Psoas muscle (tissue), 8 donors: ENCODE measurements around the gene NFRKB. TPM values are rescaled to one million over a fixed set of nuclear protein-coding genes. Genes with fewer than 3 reads are reported as not detected.

Experiments used
- ATAC-seq, 4 donors: fragments of 200-7000 bp; cut with Tn5 transposase; one replicate each; pipeline ENCODE4 v1.9.1; 2020; ENCODE audit warnings: moderate library complexity in 3 of 4, mild to moderate bottlenecking in 2 of 4
- DNase-seq, 2 donors: peaks; one replicate each; pipeline ENCODE4 v3.0.0-alpha.2; 2020
- H3K27ac ChIP-seq: fragments of 200-600 bp; one replicate; pipeline ENCODE4 v1.8.0; 2022
- H3K27me3 ChIP-seq, 3 donors: fragments of 200-600 bp in 1 of 3; one replicate each; pipeline versions ENCODE4 v1.6.1 to v1.8.0; 2013 to 2022; ENCODE audit warnings: low read length in 2 of 3, mild to moderate bottlenecking in 2 of 3, moderate library complexity in 1 of 3; ENCODE audit not compliant: insufficient read depth in 3 of 3
- H3K36me3 ChIP-seq, 2 donors: fragments of 200-600 bp in 1 of 2; one replicate each; pipeline versions ENCODE4 v1.6.1 to v1.8.0; 2013 to 2022; ENCODE audit warnings: low read depth in 1 of 2, mild to moderate bottlenecking in 1 of 2, moderate library complexity in 1 of 2; ENCODE audit not compliant: insufficient read depth in 1 of 2
- H3K4me1 ChIP-seq: fragments of 200-600 bp; one replicate; pipeline ENCODE4 v1.8.0; 2022
- H3K4me3 ChIP-seq: fragments of 200-600 bp; one replicate; pipeline ENCODE4 v1.8.0; 2022; ENCODE audit warnings: mild to moderate bottlenecking
- H3K9me3 ChIP-seq: fragments of 200-600 bp; one replicate; pipeline ENCODE4 v1.8.0; 2022
- CTCF ChIP-seq: fragments of 200-600 bp; IDR thresholded peaks from one replicate; pipeline ENCODE4 v1.8.0; 2022; ENCODE audit warnings: antibody characterized with exemption
- WGBS, 3 donors: extraction: QIAGEN DNeasy Blood & Tissue Kit; methylation state at CpG; one replicate each; pipeline versions ENCODE4 v1.1.6 to v1.1.7; 2013; 5-methylcytosine and 5-hydroxymethylcytosine counted together
- intact Hi-C, 2 donors: fragments of 100-400 bp; cut with DNase I; formaldehyde crosslinking; loops; one replicate each; pipeline versions ENCODE4 v1.11.0 to v1.14.2; 2022
- polyA plus RNA-seq, 3 donors: library from polyadenylated mRNA; stranded (reverse); fragments of 200-250 nt; gene quantifications; one replicate each; pipeline ENCODE4 v1.2.3, GENCODE V29; 2013
- total RNA-seq, 4 donors: library from RNA; stranded (reverse); fragmentation: NEBNext Ultra II Directional in 2 of 4; extraction: Animal tissue kit (Norgen Biotek cat#: 25700) in 2 of 4; gene quantifications; one replicate each; pipeline versions ENCODE4 v1.2.1 to v1.2.4, GENCODE V29; 2021 to 2023
- donor health status: healthy with polysubstance abuse.
- donor health status: DM: no; HTN: no; CAD: no; lungs with moderate emphysema.
- donor health status: Bipolar disorder and iron deficiency.
- donor health status: healthy.
- donor health status: DM: yes; HTN: yes; CAD: no.
- donor health status: DM: no; HTN: no; CAD: no.
- donor health status: DM: no; HTN: no; CAD: no.
- donor health status: DM: yes; HTN: yes; CAD: no.

NFRKB gene
- total and polyA plus RNA-seq, 7 donors: 7.4 to 18.3 (median 14.2) TPM

DNA sequence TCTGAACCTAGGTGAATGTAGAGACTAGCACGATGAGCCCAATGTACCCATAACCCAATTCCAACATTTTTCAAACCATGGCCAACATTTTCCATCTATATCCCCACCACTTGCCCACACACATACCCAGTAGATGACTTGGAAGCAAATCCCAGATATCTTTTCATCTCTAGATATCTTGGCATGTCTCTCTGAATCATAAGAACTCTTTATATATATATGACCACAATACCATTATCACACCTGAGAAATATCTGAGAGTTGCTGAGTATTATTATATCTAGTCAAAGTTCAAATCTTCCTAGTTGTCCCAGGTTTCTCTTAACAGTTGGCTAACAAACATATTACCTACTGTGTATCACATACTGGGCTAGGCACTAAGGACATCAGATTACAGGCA, 37.9 kb upstream of the NFRKB start:
- no peak for TF ChIP-seq CTCF
- Histone ChIP-seq H3K36me3 (peaks cover 4 to 79% of the 10 kb centered on the region in 2 donors), H3K4me3 (no peak overlapping the region), H3K27ac (no peak overlapping the region), H3K27me3 (no peaks in the 10 kb centered on the region), H3K9me3 (no peaks in the 10 kb centered on the region), H3K4me1 (no peaks in the 10 kb centered on the region)
- ATAC-seq (no peak), DNase-seq (no peak)
- WGBS, 3 donors: 97 to 100% (median 97%) methylated on average over 1 of the region's 1 CpG
- intact Hi-C loops: no loop called here

DNA sequence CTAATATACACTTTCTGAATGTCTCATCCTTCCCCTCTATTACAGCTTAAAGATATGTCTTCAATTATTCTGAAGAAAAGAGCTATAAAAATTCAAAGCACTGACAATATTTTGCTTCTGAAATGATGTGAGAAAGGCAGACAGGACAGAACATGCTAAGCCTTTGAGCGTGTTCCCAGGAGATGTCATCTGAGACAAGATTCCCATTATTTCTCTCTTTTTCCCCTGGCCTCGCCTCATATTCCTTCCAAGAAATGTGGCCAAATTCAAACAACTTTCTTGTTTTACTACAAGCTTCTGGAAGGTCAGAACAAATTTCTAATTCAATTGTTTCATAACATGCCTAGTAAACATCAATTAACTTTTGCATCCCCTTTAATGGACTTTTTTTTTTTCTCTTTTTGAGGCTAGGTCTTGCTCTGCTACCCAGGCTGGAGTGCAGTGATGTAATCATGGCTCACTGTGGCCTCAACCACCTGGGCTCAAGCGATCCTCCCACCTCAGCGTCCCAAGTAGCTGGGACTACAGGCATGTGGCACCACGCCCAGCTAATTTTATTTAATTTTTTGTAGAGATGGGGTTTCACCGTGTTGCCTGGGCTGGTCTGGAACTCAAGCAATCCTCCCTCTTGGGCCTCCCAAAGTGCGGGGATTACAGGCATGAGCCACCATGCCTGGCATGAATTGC, 37.1 kb upstream of the NFRKB start:
- ATAC-seq (no peak), DNase-seq (no peak)
- H3K27ac ChIP-seq: no peak overlapping the region
- TF ChIP-seq CTCF: no peak
- no peak overlapping the region for H3K4me3 ChIP-seq
- no peaks in the 10 kb centered on the region for H3K27me3 ChIP-seq
- H3K4me1 ChIP-seq: no peaks in the 10 kb centered on the region
- H3K36me3 ChIP-seq: peaks cover 4 to 80% of the 10 kb centered on the region in 2 donors
- 79 to 86% (median 85%) methylated on average over 7 of the region's 7 CpGs for WGBS, 3 donors
- no peaks in the 10 kb centered on the region for H3K9me3 ChIP-seq
- intact Hi-C loops: no loop called here

DNA sequence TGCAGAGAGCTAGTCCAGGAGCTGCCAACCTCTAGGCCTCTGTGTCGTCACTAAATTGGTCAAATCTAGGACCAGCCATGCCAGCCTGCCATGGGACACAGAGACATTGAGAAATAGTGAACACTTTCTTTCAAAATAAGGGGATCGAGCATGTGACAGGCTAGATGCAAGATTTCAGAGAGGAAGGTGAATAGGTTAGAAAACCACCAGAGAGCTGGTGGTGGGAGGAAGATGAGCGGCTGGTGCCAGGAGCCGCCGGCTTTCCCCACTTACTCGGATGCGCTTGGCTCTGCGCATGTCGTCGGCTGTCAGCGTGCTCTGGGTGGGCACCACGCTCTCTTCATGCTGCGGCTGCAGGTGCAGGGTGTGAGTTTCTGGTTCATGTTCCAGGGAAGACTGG, 35.4 kb upstream of the NFRKB start:
- intact Hi-C loops: no loop called here
- no peak overlapping the region for H3K27ac ChIP-seq

GRCh38 chr11:129930296-129930695, 34.9 kb upstream of the NFRKB start:
- intact Hi-C loops: no loop called here

More for the DNA sequence above, 35.4 kb upstream of the NFRKB start:
- 87 to 96% (median 95%) methylated on average over 13 of the region's 13 CpGs for WGBS, 3 donors
- no peaks in the 10 kb centered on the region for H3K27me3 ChIP-seq
- TF ChIP-seq CTCF: no peak
- no peak for DNase-seq
- no peaks in the 10 kb centered on the region for H3K9me3 ChIP-seq
- no peaks in the 10 kb centered on the region for H3K4me1 ChIP-seq
- ATAC-seq: no peak
- H3K36me3 ChIP-seq: peaks cover 4 to 77% of the 10 kb centered on the region in 2 donors
- H3K4me3 ChIP-seq: no peak overlapping the region

More at GRCh38 chr11:129930296-129930695, 34.9 kb upstream of the NFRKB start:
- H3K4me3 ChIP-seq: no peak overlapping the region
- 84 to 90% (median 85%) methylated on average over 6 of the region's 6 CpGs for WGBS, 3 donors
- H3K27me3 ChIP-seq: no peaks in the 10 kb centered on the region
- H3K36me3 ChIP-seq: peaks cover 4 to 81% of the 10 kb centered on the region in 2 donors
- no peaks in the 10 kb centered on the region for H3K4me1 ChIP-seq
- H3K27ac ChIP-seq: no peak overlapping the region
- no peak for TF ChIP-seq CTCF
- no peak for ATAC-seq
- H3K9me3 ChIP-seq: no peaks in the 10 kb centered on the region
- DNase-seq: no peak
